HL-60/S4 treated with retinoic acid at 250 ng/mL for 4 days and 3 days (cell line): ENCODE data around the gene PCNX2.

Experiments
- in situ Hi-C: fragments of 300-500 bp; cut with MboI; formaldehyde crosslinking; loops from 2 replicates; pipeline ENCODE4 v1.7.0; 2022; ENCODE audit warnings: low sequenced_read_pairs

The PCNX2 gene

DNA sequence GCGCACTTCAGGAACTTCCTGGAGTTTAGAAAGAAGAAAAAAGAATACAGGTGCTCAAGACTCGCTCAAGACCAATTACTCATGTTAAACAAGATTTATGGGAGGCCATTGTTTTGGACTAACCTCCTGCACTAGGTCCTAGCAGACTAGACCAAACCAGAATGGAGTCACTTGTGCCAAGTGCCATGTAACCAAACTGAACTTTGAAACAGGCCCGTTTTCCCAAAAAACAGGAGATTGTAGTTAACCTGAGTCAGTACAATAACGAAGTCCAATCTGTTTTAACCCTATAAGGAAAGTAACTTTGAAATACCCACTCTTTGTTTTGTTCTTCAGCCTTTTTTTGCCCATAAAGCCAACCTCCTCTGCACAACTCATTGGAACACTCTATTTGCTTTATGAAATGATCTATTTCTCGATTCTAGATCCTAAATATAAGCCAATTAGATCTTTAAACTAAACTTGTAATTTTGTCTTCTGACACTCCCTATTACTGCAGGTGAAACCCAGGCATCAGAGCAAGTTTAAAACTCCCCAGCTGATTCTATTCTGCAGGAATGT lies 345.8 kb downstream of the PCNX2 start:
- in situ Hi-C loops: no loop called here

DNA sequence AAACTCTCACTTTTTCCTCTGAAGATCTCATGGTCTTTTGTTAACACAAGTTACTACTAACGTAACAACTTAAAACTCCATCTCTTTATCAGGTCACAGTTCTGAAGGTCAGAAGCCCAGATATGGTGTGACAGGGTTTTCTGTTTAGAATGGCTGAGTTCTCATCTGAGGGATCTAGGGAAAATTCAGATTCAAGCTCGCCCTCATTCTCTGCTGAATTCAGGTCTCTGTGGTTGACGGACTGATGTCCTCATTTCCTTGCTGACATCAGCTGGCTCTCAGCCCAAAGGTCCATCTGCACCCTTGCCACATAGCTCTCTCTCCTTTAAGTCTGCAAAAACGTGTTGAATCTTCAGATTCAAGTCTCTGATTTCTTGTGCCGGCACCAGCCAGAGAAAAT lies 351.2 kb downstream of the PCNX2 start:
- in situ Hi-C loops: no loop called here

DNA sequence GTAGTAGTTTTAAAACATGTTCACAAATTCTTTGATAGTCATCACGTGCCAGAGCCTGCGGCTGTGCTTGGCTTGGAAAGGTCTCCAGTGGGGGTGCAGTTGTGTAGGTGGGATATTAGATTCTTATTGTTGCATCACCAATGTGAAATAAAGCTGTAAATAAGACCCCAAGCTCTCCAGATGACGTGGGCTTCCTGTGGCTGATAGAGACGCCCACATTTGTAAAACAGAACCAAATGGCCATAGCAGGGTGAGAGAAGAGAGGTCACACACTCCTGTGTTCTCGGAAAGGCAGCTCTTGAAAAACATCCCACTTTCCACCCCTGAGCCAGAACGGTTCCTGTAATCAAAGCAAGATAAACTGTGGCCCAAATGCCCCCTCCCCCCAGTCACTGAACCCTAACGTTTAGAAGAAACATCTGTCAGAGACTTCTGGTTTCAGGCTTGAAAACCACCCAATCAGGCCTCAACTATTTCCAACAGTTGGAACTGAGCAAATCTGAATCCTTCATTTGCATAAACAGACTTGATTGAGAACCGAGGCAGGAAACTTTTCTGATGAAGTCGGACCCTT lies 351.8 kb downstream of the PCNX2 start:
- in situ Hi-C loops: no loop called here

DNA sequence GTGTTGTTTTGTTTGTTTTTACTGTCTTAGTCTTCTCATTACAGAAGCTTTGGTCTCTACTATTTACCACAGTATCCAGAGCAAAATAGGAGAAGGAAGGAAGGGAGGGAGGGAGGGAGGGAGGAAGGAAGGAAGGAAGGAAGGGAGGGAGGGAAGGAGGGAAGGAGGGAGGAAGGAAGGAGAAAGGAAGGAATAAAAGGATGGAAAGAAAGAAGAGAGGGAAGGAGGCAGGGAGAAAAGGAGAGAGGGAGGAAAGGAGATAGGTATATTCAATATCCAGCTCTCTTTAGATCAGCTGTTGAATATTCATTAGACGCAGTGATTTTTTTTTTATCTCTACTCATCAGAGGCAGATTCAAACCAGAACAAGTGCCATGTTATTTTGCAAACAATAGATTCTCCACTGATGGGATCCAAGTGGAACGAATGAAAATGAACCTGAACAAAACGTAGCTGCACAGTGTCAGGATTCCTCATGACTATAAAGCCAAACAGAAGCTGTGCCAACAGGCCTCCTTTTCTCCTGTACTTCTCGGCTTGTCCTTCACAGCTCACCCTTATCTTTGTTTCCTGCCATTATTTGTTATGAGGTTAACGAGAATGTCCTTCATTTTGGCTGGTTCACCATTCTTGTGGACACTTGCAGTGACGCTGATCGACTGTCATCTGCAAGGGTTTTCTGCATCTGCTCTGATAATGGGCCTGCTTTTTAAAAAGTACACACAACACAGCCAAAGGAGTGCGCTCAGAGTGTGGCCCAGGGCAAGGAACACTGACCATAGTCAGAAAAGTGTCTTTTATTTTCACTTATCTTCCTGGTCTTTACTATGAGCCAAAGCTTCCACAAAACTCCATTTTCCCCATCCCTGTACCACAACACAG lies 352.9 kb downstream of the PCNX2 start:
- in situ Hi-C loops: no loop called here

DNA sequence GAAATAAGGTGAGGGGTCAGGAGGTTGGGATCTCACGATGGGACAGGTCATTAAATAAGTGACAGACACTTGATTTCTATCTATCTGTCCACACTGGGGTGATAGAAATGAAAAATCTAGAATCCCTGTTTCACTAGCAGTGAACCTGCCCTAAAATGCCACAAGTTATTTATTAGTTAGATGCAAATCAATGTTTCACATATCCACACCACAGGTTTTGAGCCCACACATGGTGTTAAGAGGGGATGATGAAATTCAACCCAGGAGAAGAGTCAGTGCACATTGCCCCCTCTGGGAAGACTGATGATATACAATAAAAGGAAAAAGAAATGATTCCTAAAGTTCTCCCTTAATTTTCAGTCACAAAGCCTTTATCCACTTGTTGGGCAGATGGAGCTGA lies 355.3 kb downstream of the PCNX2 start:
- in situ Hi-C loops: no loop called here

DNA sequence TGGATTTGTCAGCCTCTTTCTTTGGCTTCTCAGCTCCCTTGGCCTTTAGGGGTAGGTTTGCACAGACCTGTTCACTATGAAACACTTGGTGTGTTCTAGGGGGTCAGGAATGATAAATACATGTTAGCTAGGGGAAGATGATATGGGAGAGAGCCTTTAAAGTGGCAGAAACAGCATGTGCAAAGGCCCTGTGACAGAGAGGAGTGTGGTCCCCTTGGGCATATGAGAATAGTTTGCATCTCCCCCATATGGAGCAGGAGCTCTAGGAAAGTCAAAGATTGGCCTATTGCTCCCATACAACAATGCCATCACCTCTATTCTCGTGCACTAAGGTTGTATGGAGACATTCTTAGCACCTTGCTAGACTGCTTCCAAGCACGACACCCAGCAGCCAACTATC lies 355.8 kb downstream of the PCNX2 start:
- in situ Hi-C loops: no loop called here

DNA sequence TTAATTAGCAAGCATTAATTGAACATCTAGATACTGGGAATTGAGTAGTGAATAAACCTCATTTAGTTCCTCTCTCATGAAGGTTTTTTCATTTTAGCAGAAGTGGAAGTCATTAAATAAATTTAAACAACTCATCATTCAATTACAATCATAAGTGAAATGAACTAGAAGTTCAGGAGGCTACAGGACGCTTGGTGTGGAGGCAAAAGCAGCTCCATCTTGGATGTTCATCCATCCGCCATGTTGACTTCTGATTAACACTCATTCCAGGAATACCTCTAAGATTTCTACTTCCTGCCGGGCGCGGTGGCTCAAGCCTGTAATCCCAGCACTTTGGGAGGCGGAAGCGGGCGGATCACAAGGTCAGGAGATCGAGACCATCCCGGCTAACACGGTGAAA lies 356.6 kb downstream of the PCNX2 start:
- in situ Hi-C loops: no loop called here

DNA sequence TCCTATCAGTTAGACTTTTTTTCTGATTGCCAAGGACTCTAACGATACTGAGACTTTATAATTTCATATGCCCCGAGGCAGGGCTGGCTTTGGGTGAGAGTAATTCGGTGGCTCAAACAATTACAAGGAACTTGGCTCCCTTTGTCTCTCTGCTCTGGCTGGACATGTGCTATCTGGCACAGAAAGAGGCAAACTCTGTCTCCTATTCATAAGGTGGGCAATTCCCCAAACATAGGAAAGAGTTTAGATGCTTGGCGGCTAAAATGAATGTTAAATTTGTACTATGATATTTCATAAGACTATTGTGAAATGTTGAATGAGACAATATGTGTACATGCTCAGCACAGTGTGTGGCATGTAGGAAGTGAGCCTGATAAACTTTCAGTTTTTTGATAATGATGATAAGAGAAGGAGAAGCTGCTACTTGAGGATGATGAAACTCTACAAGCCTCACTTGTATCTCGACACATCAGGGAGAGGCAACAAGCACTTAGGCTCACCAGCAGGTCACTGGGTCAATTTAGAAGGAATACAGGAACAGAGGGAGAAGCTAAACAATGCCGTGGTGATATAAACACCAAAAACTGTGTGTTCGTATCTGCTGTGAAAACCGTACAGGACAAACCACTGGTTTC lies 357.7 kb downstream of the PCNX2 start:
- in situ Hi-C loops: no loop called here

DNA sequence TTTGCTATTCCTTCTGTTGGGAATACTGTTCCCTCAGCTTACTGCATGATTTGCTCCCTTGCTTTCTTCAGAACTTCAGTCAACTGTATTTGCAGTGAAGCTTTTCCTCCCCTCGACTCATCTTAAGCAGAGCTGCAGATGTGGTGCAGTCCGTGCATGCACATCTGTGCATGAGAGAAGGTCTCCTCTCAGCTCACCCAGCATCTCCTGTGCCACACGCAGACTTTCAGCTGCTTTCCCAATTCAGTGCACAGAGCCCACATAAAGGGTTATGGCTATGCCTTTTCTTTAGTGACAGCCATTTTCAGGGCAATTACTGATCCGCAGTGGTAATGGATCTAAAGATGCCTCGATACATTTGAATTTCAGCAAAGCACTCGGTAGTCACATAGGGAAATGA lies 358.6 kb downstream of the PCNX2 start:
- in situ Hi-C loops: no loop called here
